ENCODE measurements around the gene EPB41L5.
"Not testable (repeated sequence)": the region's sequence is repeated elsewhere in the genome, so short reads cannot be mapped to it uniquely, and the experiment has no call there.

EPB41L5 gene

GRCh38 chr2:120020554-120020953, 7.7 kb downstream of the EPB41L5 start:
- Histone ChIP-seq H3K27ac (no peak overlapping the region), H3K4me1 (ENCODE audit: low read depth, poor library complexity, severe bottlenecking) (no peaks in the 10 kb centered on the region), H4K20me1 (ENCODE audit: insufficient read depth) (no peaks in the 10 kb centered on the region), H2AFZ (ENCODE audit: low read depth) (no peak overlapping the region), H3K4me2 (no peak overlapping the region), H3K36me3 (ENCODE audit: insufficient read depth) (no peaks in the 10 kb centered on the region), H3K9ac (no peak overlapping the region), H3K79me2 (ENCODE audit: insufficient read depth, low read depth) (no peaks in the 10 kb centered on the region), H3K27me3 (ENCODE audit: insufficient read depth, low read depth) (no peaks in the 10 kb centered on the region), H3K4me3 (IDR thresholded peaks at IDR 0.05; ENCODE audit: insufficient read depth, low read depth, low read length) (no peak overlapping the region)
- no peak for TF ChIP-seq CTCF (conservative IDR thresholded peaks at IDR 0.05; ENCODE audit: low read depth, low read length)

- H4K20me1 ChIP-seq (ENCODE audit: insufficient read depth); H3K79me2 ChIP-seq (ENCODE audit: insufficient read depth, low read depth); H2AFZ ChIP-seq (ENCODE audit: low read depth); H3K36me3 ChIP-seq (ENCODE audit: insufficient read depth); H3K4me2 ChIP-seq; H3K9ac ChIP-seq; H3K27me3 ChIP-seq (ENCODE audit: insufficient read depth, low read depth); H3K4me3 ChIP-seq (IDR thresholded peaks at IDR 0.05; ENCODE audit: insufficient read depth, low read depth, low read length); H3K27ac ChIP-seq; H3K4me1 ChIP-seq (ENCODE audit: low read depth, poor library complexity, severe bottlenecking): not testable (repeated sequence)
Observed at GRCh38 chr2:120022505-120022904, 9.6 kb downstream of the EPB41L5 start.

- Histone ChIP-seq H4K20me1 (ENCODE audit: insufficient read depth) (no peaks in the 10 kb centered on the region), H3K79me2 (ENCODE audit: insufficient read depth, low read depth) (no peaks in the 10 kb centered on the region), H3K4me3 (IDR thresholded peaks at IDR 0.05; ENCODE audit: insufficient read depth, low read depth, low read length) (no peak overlapping the region)
Observed at GRCh38 chr2:120026890-120027289, 14.0 kb downstream of the EPB41L5 start.

GRCh38 chr2:120028795-120029194, 15.9 kb downstream of the EPB41L5 start:
- Histone ChIP-seq H3K4me1 (ENCODE audit: low read depth, poor library complexity, severe bottlenecking) (peaks cover 7% of the 10 kb centered on the region), H3K36me3 (ENCODE audit: insufficient read depth) (no peaks in the 10 kb centered on the region), H2AFZ (ENCODE audit: low read depth) (no peak overlapping the region), H4K20me1 (ENCODE audit: insufficient read depth) (no peaks in the 10 kb centered on the region), H3K27ac (no peak overlapping the region), H3K4me3 (IDR thresholded peaks at IDR 0.05; ENCODE audit: insufficient read depth, low read depth, low read length) (no peak overlapping the region), H3K27me3 (ENCODE audit: insufficient read depth, low read depth) (no peaks in the 10 kb centered on the region), H3K79me2 (ENCODE audit: insufficient read depth, low read depth) (no peaks in the 10 kb centered on the region), H3K4me2 (no peak overlapping the region), H3K9ac (no peak overlapping the region)
- TF ChIP-seq CTCF (conservative IDR thresholded peaks at IDR 0.05; ENCODE audit: low read depth, low read length), result no peak

More at GRCh38 chr2:120026890-120027289, 14.0 kb downstream of the EPB41L5 start:
- H3K36me3 ChIP-seq (ENCODE audit: insufficient read depth), result no peaks in the 10 kb centered on the region
- no peak overlapping the region for H2AFZ ChIP-seq (ENCODE audit: low read depth)
- no peaks in the 10 kb centered on the region for H3K27me3 ChIP-seq (ENCODE audit: insufficient read depth, low read depth)
- H3K4me1 ChIP-seq (ENCODE audit: low read depth, poor library complexity, severe bottlenecking), result peaks cover 7% of the 10 kb centered on the region
- no peak overlapping the region for H3K27ac ChIP-seq
- TF ChIP-seq CTCF (conservative IDR thresholded peaks at IDR 0.05; ENCODE audit: low read depth, low read length), result no peak
- H3K9ac ChIP-seq, result no peak overlapping the region
- no peak overlapping the region for H3K4me2 ChIP-seq

GRCh38 chr2:120029672-120030640, 17.1 kb downstream of the EPB41L5 start:
- no peaks in the 10 kb centered on the region for H3K79me2 ChIP-seq (ENCODE audit: insufficient read depth, low read depth)
- H3K4me3 ChIP-seq (IDR thresholded peaks at IDR 0.05; ENCODE audit: insufficient read depth, low read depth, low read length), result no peak overlapping the region
- no peaks in the 10 kb centered on the region for H3K36me3 ChIP-seq (ENCODE audit: insufficient read depth)
- H3K27me3 ChIP-seq (ENCODE audit: insufficient read depth, low read depth), result no peaks in the 10 kb centered on the region
- H2AFZ ChIP-seq (ENCODE audit: low read depth), result no peak overlapping the region
- H4K20me1 ChIP-seq (ENCODE audit: insufficient read depth), result no peaks in the 10 kb centered on the region
- peaks cover 7% of the 10 kb centered on the region for H3K4me1 ChIP-seq (ENCODE audit: low read depth, poor library complexity, severe bottlenecking)
- no peak overlapping the region for H3K9ac ChIP-seq
- no peak overlapping the region for H3K4me2 ChIP-seq
- no peak for TF ChIP-seq CTCF (conservative IDR thresholded peaks at IDR 0.05; ENCODE audit: low read depth, low read length)
- no peak overlapping the region for H3K27ac ChIP-seq
